Endodermal cell (in vitro differentiated cells): ENCODE measurements around the gene VAC14. TPM values are rescaled to one million over a fixed set of nuclear protein-coding genes. Genes with fewer than 3 reads are reported as not detected.

Source experiments
- DNase-seq: peaks from one replicate; pipeline ENCODE4 v3.0.0-alpha.2; 2017
- H3K27ac ChIP-seq: 2 replicates; pipeline ENCODE4 v1.5.1; 2013; ENCODE audit warnings: mild to moderate bottlenecking, low read depth, low read length, moderate library complexity
- H3K27me3 ChIP-seq: 2 replicates; pipeline ENCODE4 v1.6.1; 2013; ENCODE audit warnings: mild to moderate bottlenecking, low read length, moderate library complexity; ENCODE audit not compliant: insufficient read depth, control insufficient read depth, poor library complexity, severe bottlenecking
- H3K36me3 ChIP-seq: 2 replicates; pipeline ENCODE4 v1.7.0; 2013; ENCODE audit warnings: mild to moderate bottlenecking, low read length, moderate library complexity; ENCODE audit not compliant: control insufficient read depth, insufficient read depth
- H3K4me1 ChIP-seq: one replicate; pipeline ENCODE4 v1.7.0; 2013; ENCODE audit warnings: low read length; ENCODE audit not compliant: control insufficient read depth, insufficient read depth
- H3K4me3 ChIP-seq: 2 replicates; pipeline ENCODE4 v1.5.1; 2013; ENCODE audit warnings: mild to moderate bottlenecking, low read length, moderate library complexity
- H3K9ac ChIP-seq: 2 replicates; pipeline ENCODE4 v1.6.1; 2013; ENCODE audit warnings: mild to moderate bottlenecking, low read length, moderate library complexity; ENCODE audit not compliant: poor library complexity, severe bottlenecking; ENCODE audit errors: extremely low read depth
- H3K9me3 ChIP-seq: 2 replicates; pipeline ENCODE4 v1.6.1; 2013; ENCODE audit warnings: mild to moderate bottlenecking, low read length, moderate library complexity; ENCODE audit not compliant: control insufficient read depth
- H3K27ac Mint-ChIP-seq: 2 replicates; pipeline ENCODE4 v1.8.0; 2020; ENCODE audit warnings: mixed read lengths
- H3K27me3 Mint-ChIP-seq: 2 replicates; pipeline ENCODE4 v1.8.0; 2021; ENCODE audit warnings: mild to moderate bottlenecking, mixed read lengths; ENCODE audit not compliant: insufficient read depth
- H3K36me3 Mint-ChIP-seq: 2 replicates; pipeline ENCODE4 v1.8.0; 2020; ENCODE audit warnings: low read depth, mixed read lengths
- H3K4me1 Mint-ChIP-seq: 2 replicates; pipeline ENCODE4 v1.8.0; 2020; ENCODE audit warnings: mixed read lengths
- H3K4me3 Mint-ChIP-seq: 2 replicates; pipeline ENCODE4 v1.8.0; 2020; ENCODE audit warnings: mild to moderate bottlenecking, moderate library complexity, mixed read lengths
- H3K9me3 Mint-ChIP-seq: 2 replicates; pipeline ENCODE4 v1.8.0; 2020; ENCODE audit warnings: mild to moderate bottlenecking, mixed read lengths
- CTCF ChIP-seq: fragments of 200-600 bp; sonication (generic); conservative IDR thresholded peaks from 2 replicates; pipeline ENCODE4 v1.5.0; 2021; ENCODE audit warnings: antibody characterized with exemption, mild to moderate bottlenecking
- WGBS, 2 experiments: methylation state at CpG; one replicate each; pipeline versions ENCODE4 v1.1.5 to v1.1.7; 2013; ENCODE audit warnings: missing lambda C conversion rate in 2 of 2, mixed read lengths in 1 of 2; ENCODE audit not compliant: insufficient coverage in 1 of 2, insufficient read length in 1 of 2; 5-methylcytosine and 5-hydroxymethylcytosine counted together
- total RNA-seq, 2 donors: library from RNA; stranded (reverse); fragmentation: NEBNext Ultra II Directional in 1 of 2; extraction: Animal tissue kit (Norgen Biotek cat#: 25700) in 1 of 2; gene quantifications; 2 replicates in 1 of 2; 3 replicates in 1 of 2; pipeline ENCODE4 v1.2.1, GENCODE V29; 2021

Gene VAC14
- total RNA-seq, 2 donors from 2014 or later: 47.5 to 48.7 TPM

GRCh38 chr16:70680495-70681381 lies 120.2 kb downstream of the VAC14 start:
- H3K27ac ChIP-seq: peak overlapping the region; percentile 24
- no peak overlapping the region for H3K9ac ChIP-seq
- no peaks in the 10 kb centered on the region for H3K27me3 ChIP-seq
- Mint-ChIP-seq H3K4me3 (no peak overlapping the region), H3K9me3 (no peaks in the 10 kb centered on the region), H3K27ac (no peak overlapping the region), H3K27me3 (no peaks in the 10 kb centered on the region), H3K36me3 (peaks cover 11% of the 10 kb centered on the region), H3K4me1 (no peaks in the 10 kb centered on the region)
- peaks cover 4% of the 10 kb centered on the region for H3K4me1 ChIP-seq
- no peak for DNase-seq
- H3K4me3 ChIP-seq: no peak overlapping the region
- 88 to 90% methylated on average over 8 to 18 of the region's 18 CpGs for WGBS, 2 experiments
- peaks cover 23% of the 10 kb centered on the region for H3K36me3 ChIP-seq
- no peak for TF ChIP-seq CTCF
- H3K9me3 ChIP-seq: no peaks in the 10 kb centered on the region

- Histone ChIP-seq H3K27ac (no peak overlapping the region), H3K9ac (no peak overlapping the region), H3K4me3 (no peak overlapping the region), H3K27me3 (no peaks in the 10 kb centered on the region), H3K9me3 (no peaks in the 10 kb centered on the region), H3K4me1 (peaks cover 4% of the 10 kb centered on the region), H3K36me3 (peaks cover 25% of the 10 kb centered on the region)
- TF ChIP-seq CTCF: peak; percentile 80
- H3K27ac Mint-ChIP-seq: no peak overlapping the region
- H3K27me3 Mint-ChIP-seq: no peaks in the 10 kb centered on the region
- peak; percentile 87 for DNase-seq
- no peaks in the 10 kb centered on the region for H3K4me1 Mint-ChIP-seq
- peaks cover 14% of the 10 kb centered on the region for H3K36me3 Mint-ChIP-seq
- no peaks in the 10 kb centered on the region for H3K9me3 Mint-ChIP-seq
- 48 to 56% methylated on average over 30 to 80 of the region's 80 CpGs for WGBS, 2 experiments
- H3K4me3 Mint-ChIP-seq: no peak overlapping the region
Measured at GRCh38 chr16:70679671-70680494, 121.1 kb downstream of the VAC14 start.

- H3K9ac ChIP-seq: no peak overlapping the region
- H3K27ac Mint-ChIP-seq: no peak overlapping the region
- no peak overlapping the region for H3K4me3 Mint-ChIP-seq
- no peaks in the 10 kb centered on the region for H3K27me3 Mint-ChIP-seq
- 88 to 89% methylated on average over 20 to 31 of the region's 31 CpGs for WGBS, 2 experiments
- H3K4me3 ChIP-seq: no peak overlapping the region
- TF ChIP-seq CTCF: no peak
- no peak for DNase-seq
- H3K36me3 Mint-ChIP-seq: peaks cover 21% of the 10 kb centered on the region
- no peaks in the 10 kb centered on the region for H3K27me3 ChIP-seq
- no peaks in the 10 kb centered on the region for H3K4me1 ChIP-seq
- no peaks in the 10 kb centered on the region for H3K9me3 Mint-ChIP-seq
- H3K36me3 ChIP-seq: peaks cover 25% of the 10 kb centered on the region
- no peak overlapping the region for H3K27ac ChIP-seq
- no peaks in the 10 kb centered on the region for H3K4me1 Mint-ChIP-seq
- H3K9me3 ChIP-seq: no peaks in the 10 kb centered on the region
Measured at GRCh38 chr16:70678898-70679670, 121.9 kb downstream of the VAC14 start.
